ENCODE data around the gene SPG7. TPM values are rescaled to one million over a fixed set of nuclear protein-coding genes. Genes with fewer than 3 reads are reported as not detected.
A peak's percentile ranks its signal among the peaks of the same experiment; 100 is the strongest.

SPG7 gene
- total RNA-seq, 1 experiment from 2014 or later = 119 TPM

- Mint-ChIP-seq H3K4me3 (peak overlapping the region in 1 of 2 experiments; percentile 26; a peak in 1 of 5 replicates), H3K4me1 (peaks cover 2 to 6% of the 10 kb centered on the region in 2 experiments; a peak in 3 of 4 replicates), H3K27me3 (ENCODE audit: low read depth) (peaks cover 38% of the 10 kb centered on the region), H3K27ac (no peak overlapping the region), H3K36me3 (ENCODE audit: insufficient read depth in 1 of 3, low read depth in 3 of 3) (peaks cover 0 to 6% (median 0%) of the 10 kb centered on the region in 3 experiments; a peak in 2 of 7 replicates), H3K9me3 (no peaks in the 10 kb centered on the region)
- Histone ChIP-seq H3K79me2 (ENCODE audit: insufficient read depth, low read length) (no peaks in the 10 kb centered on the region), H3K79me1 (ENCODE audit: insufficient read depth, low read depth, low read length, poor library complexity, severe bottlenecking) (no peaks in the 10 kb centered on the region), H3K9me3 (ENCODE audit: control insufficient read depth, low read depth, low read length) (no peaks in the 10 kb centered on the region), H3K27ac (ENCODE audit: insufficient read length, low read depth, low read length) (no peak overlapping the region), H3K27me3 (ENCODE audit: insufficient read depth, low read length) (peaks cover 2% of the 10 kb centered on the region; the same call in 1 of the 2 replicates), H2BK12ac (ENCODE audit: insufficient read length, low read depth, low read length) (no peak overlapping the region), H2BK15ac (ENCODE audit: low read depth, low read length) (no peak overlapping the region), H2AFZ (ENCODE audit: low read length) (no peak overlapping the region), H3K4me1 (ENCODE audit: insufficient read depth, low read length) (no peaks in the 10 kb centered on the region), H3K9ac (ENCODE audit: extremely low read depth, insufficient read length, low read length) (no peak overlapping the region), H3K18ac (ENCODE audit: insufficient read length, low read depth, low read length) (no peak overlapping the region), H3K23me2 (ENCODE audit: insufficient read length, low read depth, low read length, poor library complexity, severe bottlenecking) (peaks cover 11% of the 10 kb centered on the region), H3K56ac (ENCODE audit: insufficient read length, low read depth, low read length) (no peak overlapping the region), H2BK20ac (ENCODE audit: low read depth, low read length, poor library complexity, severe bottlenecking) (no peak overlapping the region), H4K5ac (ENCODE audit: insufficient read length, low read depth, low read length) (no peak overlapping the region), H3K14ac (ENCODE audit: insufficient read depth, low read length) (no peak overlapping the region), H2BK5ac (ENCODE audit: insufficient read length, low read length) (no peak overlapping the region), H3K4ac (ENCODE audit: low read depth, low read length) (no peak overlapping the region), H3K4me2 (ENCODE audit: insufficient read depth, insufficient read length, low read length) (no peak overlapping the region), H4K8ac (replicated peaks; ENCODE audit: insufficient read length, low read depth, low read length) (no peak overlapping the region), H2BK120ac (ENCODE audit: low read depth, low read length, poor library complexity, severe bottlenecking) (no peak overlapping the region), H4K20me1 (ENCODE audit: control insufficient read depth, insufficient read depth, insufficient read length) (no peaks in the 10 kb centered on the region), H3T11ph (ENCODE audit: low read length) (no peak overlapping the region), H4K91ac (ENCODE audit: insufficient read length, low read depth, low read length) (no peak overlapping the region), H3K23ac (ENCODE audit: insufficient read length, low read depth, low read length) (no peak overlapping the region), H2AK5ac (ENCODE audit: insufficient read length, low read length) (no peak overlapping the region)
- DNase-seq = no peak
- WGBS (ENCODE audit: extremely low coverage, insufficient read length, low lambda C conversion rate) = no CpG with 5 or more reads among the region's 18 CpGs
- TF ChIP-seq CTCF (conservative IDR thresholded peaks at IDR 0.05) = no peak
Measured at GRCh38 chr16:89571636-89572035, 63.4 kb downstream of the SPG7 start.
